HCT116 (cell line): ENCODE results near the gene LTB4R. TPM values are rescaled to one million over a fixed set of nuclear protein-coding genes. Genes with fewer than 3 reads are reported as not detected.

ENCODE experiments used
- ATAC-seq: fragments of 200-7000 bp; cut with Tn5 transposase; 2 replicates; pipeline ENCODE4 v1.9.1; 2020; ENCODE audit warnings: mild to moderate bottlenecking, moderate library complexity
- BruUV-seq: library from RNA; stranded (reverse); fragments of 400-500 nt; replicated peaks from 2 replicates; lab custom pipeline; 2021; lab: Mats Ljungman, UMichigan
- CTCF ChIA-PET: fragments of 300-600 bp; sonication (Branson Sonifier 250); formaldehyde crosslinking; loops from one replicate; lab custom pipeline; 2021; ENCODE audit warnings: antibody characterized with exemption; lab: Charles Lee
- POLR2A ChIA-PET: fragments of 300-600, 350-600 bp; sonication (Branson Sonifier 250); formaldehyde crosslinking; loops from one replicate; lab custom pipeline; 2021; ENCODE audit warnings: antibody characterized with exemption; lab: Charles Lee
- RAD21 ChIA-PET, 2 experiments: fragments of 300-600 bp; sonication (Branson Sonifier 250); formaldehyde crosslinking; loops; one replicate each; lab custom pipeline; 2023; ENCODE audit warnings: low total read pairs in 2 of 2; ENCODE audit not compliant: uncharacterized antibody in 2 of 2, unreplicated experiment in 2 of 2, low non-redundant PET in 1 of 2; lab: Charles Lee
- DNase-seq: peaks from one replicate; pipeline ENCODE4 v3.0.0-alpha.2; 2010; ENCODE audit warnings: low read depth, low spot score
- H2AFZ ChIP-seq: fragments of 200-600 bp; shearing (Covaris generic), sonication (generic); 2 replicates; pipeline ENCODE4 v1.6.1; 2017; ENCODE audit warnings: low read depth, mixed run types, mixed read lengths, antibody characterized with exemption, low read length; ENCODE audit not compliant: poor library complexity, severe bottlenecking
- H3K27ac ChIP-seq: 2 replicates; pipeline ENCODE4 v1.5.1; 2012; ENCODE audit warnings: low read depth, low read length
- H3K27me3 ChIP-seq: fragments of 200-600 bp; sonication (generic); 2 replicates; pipeline ENCODE4 v1.6.1; 2016; ENCODE audit warnings: mixed run types, low read length, mixed read lengths; ENCODE audit not compliant: insufficient read depth
- H3K36me3 ChIP-seq, 2 experiments: fragments of 200-500 bp in 1 of 2; fragments of 200-600 bp in 1 of 2; sonication (Bioruptor generic) in 1 of 2; sonication (generic) in 1 of 2; 2 replicates each; pipeline versions ENCODE4 v1.5.1 to v1.6.1; 2014 to 2016; ENCODE audit warnings: low read length in 2 of 2, inconsistent platforms in 1 of 2, mixed read lengths in 1 of 2, mixed run types in 1 of 2; ENCODE audit not compliant: insufficient read depth in 2 of 2, control insufficient read depth in 1 of 2
- H3K4me1 ChIP-seq, 2 experiments: fragments of 200-600 bp in 1 of 2; sonication (generic) in 1 of 2; 2 replicates each; pipeline versions ENCODE4 v1.5.1 to v1.6.1; 2012 to 2017; ENCODE audit warnings: low read length in 2 of 2, inconsistent platforms in 1 of 2, mild to moderate bottlenecking in 1 of 2, mixed read lengths in 1 of 2, mixed run types in 1 of 2, moderate library complexity in 1 of 2; ENCODE audit not compliant: insufficient read depth in 2 of 2, control insufficient read depth in 1 of 2
- H3K4me2 ChIP-seq: fragments of 200-600 bp; sonication (generic); 2 replicates; pipeline ENCODE4 v1.6.1; 2017; ENCODE audit warnings: mixed run types, low read length, mixed read lengths
- H3K4me3 ChIP-seq, 2 experiments: fragments of 200-600 bp in 1 of 2; sonication (generic) in 1 of 2; replicated peaks in 1 of 2; 2 replicates each; pipeline ENCODE4 v1.5.1; 2011 to 2016; ENCODE audit warnings: low read length in 2 of 2, control low read depth in 1 of 2, low read depth in 1 of 2, mild to moderate bottlenecking in 1 of 2, mixed read lengths in 1 of 2, mixed run types in 1 of 2
- H3K79me2 ChIP-seq: fragments of 200-600 bp; sonication (generic); 2 replicates; pipeline ENCODE4 v1.6.1; 2017; ENCODE audit warnings: mild to moderate bottlenecking, mixed run types, low read length, moderate library complexity, mixed read lengths; ENCODE audit not compliant: insufficient read depth
- H3K9ac ChIP-seq: fragments of 200-600 bp; sonication (generic); 2 replicates; pipeline ENCODE4 v1.6.1; 2016; ENCODE audit warnings: low read length, mixed read lengths
- H3K9me2 ChIP-seq: fragments of 200-600 bp; sonication (generic), shearing (Covaris generic); 2 replicates; pipeline ENCODE4 v1.6.1; 2017; ENCODE audit warnings: mixed run types, mild to moderate bottlenecking, moderate library complexity; ENCODE audit not compliant: insufficient read depth
- H3K9me3 ChIP-seq, 2 experiments: fragments of 200-500 bp in 1 of 2; fragments of 200-600 bp in 1 of 2; sonication (Bioruptor generic) in 1 of 2; sonication (generic) in 1 of 2; 2 replicates each; pipeline ENCODE4 v1.6.1; 2014 to 2017; ENCODE audit warnings: low read length in 2 of 2, mixed read lengths in 2 of 2, inconsistent platforms in 1 of 2, low read depth in 1 of 2, mild to moderate bottlenecking in 1 of 2, mixed run types in 1 of 2, moderate library complexity in 1 of 2; ENCODE audit not compliant: control insufficient read depth in 1 of 2, insufficient read depth in 1 of 2
- H4K20me1 ChIP-seq: fragments of 200-600 bp; sonication (generic), shearing (Covaris generic); 2 replicates; pipeline ENCODE4 v1.6.1; 2017; ENCODE audit warnings: mixed run types, mild to moderate bottlenecking, moderate library complexity; ENCODE audit not compliant: insufficient read depth
- CBX3 ChIP-seq: IDR thresholded peaks from 2 replicates; pipeline ENCODE4 v1.6.1; 2012; ENCODE audit warnings: low read depth
- CEBPB ChIP-seq: IDR thresholded peaks from 2 replicates; pipeline ENCODE4 v1.6.1; 2012; ENCODE audit warnings: low read depth
- EGR1 ChIP-seq: IDR thresholded peaks from 2 replicates; pipeline ENCODE4 v1.6.1; 2012; ENCODE audit warnings: low read depth
- ELF1 ChIP-seq: IDR thresholded peaks from 2 replicates; pipeline ENCODE4 v1.6.1; 2012; ENCODE audit warnings: low read depth, borderline replicate concordance
- EZH2 ChIP-seq: fragments of 200-600 bp; sonication (generic); IDR thresholded peaks from 2 replicates; pipeline ENCODE4 v1.6.1; 2017; ENCODE audit warnings: antibody characterized with exemption, mixed run types
- EZH2phosphoT487 ChIP-seq: fragments of 200-600 bp; IDR thresholded peaks from 2 replicates; pipeline ENCODE4 v1.6.1; 2018; ENCODE audit warnings: antibody characterized with exemption, borderline replicate concordance
- JUND ChIP-seq: IDR thresholded peaks from 2 replicates; pipeline ENCODE4 v1.6.1; 2012
- POLR2A ChIP-seq: IDR thresholded peaks from 2 replicates; pipeline ENCODE4 v1.7.0; 2011; ENCODE audit warnings: borderline replicate concordance; ENCODE audit not compliant: insufficient read depth, insufficient read length; ENCODE audit errors: extremely low read depth
- RAD21 ChIP-seq: IDR thresholded peaks from 2 replicates; pipeline ENCODE4 v1.6.1; 2012; ENCODE audit warnings: low read depth, mild to moderate bottlenecking
- SP1 ChIP-seq: IDR thresholded peaks from 2 replicates; pipeline ENCODE4 v1.6.1; 2012; ENCODE audit warnings: low read depth
- SRF ChIP-seq: IDR thresholded peaks from 2 replicates; pipeline ENCODE4 v1.6.1; 2012; ENCODE audit warnings: low read depth
- YY1 ChIP-seq: IDR thresholded peaks from 2 replicates; pipeline ENCODE4 v1.6.1; 2011; ENCODE audit warnings: low read length, low read depth, moderate library complexity, mild to moderate bottlenecking; ENCODE audit not compliant: insufficient replicate concordance; ENCODE audit errors: extremely low read depth
- intact Hi-C: fragments of 100-400 bp; cut with micrococcal nuclease; formaldehyde crosslinking; loops from 2 replicates; pipeline ENCODE4 v1.10.0; 2022
- total RNA-seq: library from RNA; stranded (reverse); gene quantifications from one replicate; pipeline ENCODE4 v1.2.1, GENCODE V29; 2021; ENCODE audit not compliant: unreplicated experiment
- TF ChIP-seq, protein P1 (sequence below), 3 experiments: fragments of 200-600 bp in 1 of 3; sonication (generic) in 1 of 3; IDR thresholded peaks in 2 of 3; conservative IDR thresholded peaks in 1 of 3; 2 replicates each; pipeline ENCODE4 v1.5.1; 2012 to 2017; ENCODE audit warnings: low read depth in 2 of 3, low read length in 2 of 3, antibody characterized with exemption in 1 of 3, borderline replicate concordance in 1 of 3, control low read depth in 1 of 3, mild to moderate bottlenecking in 1 of 3, mixed read lengths in 1 of 3, mixed run types in 1 of 3, moderate library complexity in 1 of 3; ENCODE audit not compliant: insufficient read depth in 1 of 3
- TF ChIP-seq, protein P2 (sequence below): IDR thresholded peaks from 2 replicates; pipeline ENCODE4 v1.6.1; 2012
- TF ChIP-seq, protein P3 (sequence below): IDR thresholded peaks from 2 replicates; pipeline ENCODE4 v1.6.1; 2012; ENCODE audit warnings: low read depth

The LTB4R gene
- total RNA-seq, 1 experiment from 2014 or later, result 14.8 TPM

DNA sequence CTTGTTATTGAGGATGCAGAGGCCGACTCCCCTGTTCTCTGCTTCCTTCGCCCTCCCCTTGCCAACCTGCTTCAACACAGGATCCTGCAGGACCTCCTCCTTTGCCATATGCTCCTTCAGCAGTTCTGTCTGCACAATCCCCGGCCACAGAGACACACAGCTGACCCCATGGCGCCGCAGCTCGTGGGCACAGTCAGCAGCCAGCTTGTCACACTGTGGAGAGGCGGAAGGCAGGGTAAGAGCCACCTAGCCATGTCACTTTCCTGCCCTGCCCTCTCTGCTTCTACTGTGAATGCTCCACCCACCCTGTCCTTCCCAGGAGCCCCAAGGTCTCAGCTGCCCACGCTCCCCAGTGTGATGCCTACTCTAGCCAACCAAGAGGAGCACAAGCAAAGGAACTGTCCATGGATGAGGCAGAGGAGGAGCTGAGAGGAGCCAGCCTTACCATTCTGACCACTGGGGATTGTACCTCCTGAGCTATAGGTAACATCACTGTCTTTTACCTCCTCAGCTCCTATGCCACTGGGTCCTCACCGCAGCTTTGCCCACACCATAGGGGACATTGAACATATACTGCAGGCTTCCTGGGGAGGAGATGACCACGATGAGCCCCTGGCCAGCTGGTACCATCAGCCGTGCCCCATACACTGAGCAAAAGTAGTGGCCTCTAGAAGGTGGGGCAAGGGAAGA, 19.0 kb upstream of the LTB4R start:
- Histone ChIP-seq H2AFZ (no peak overlapping the region), H3K4me2 (no peak overlapping the region), H3K4me1 (peaks cover 0 to 4% of the 10 kb centered on the region in 2 experiments; a peak in 2 of 4 replicates), H4K20me1 (no peaks in the 10 kb centered on the region), H3K27ac (no peak overlapping the region), H3K79me2 (no peaks in the 10 kb centered on the region), H3K27me3 (no peaks in the 10 kb centered on the region), H3K9ac (no peak overlapping the region), H3K9me3 (no peaks in the 10 kb centered on the region), H3K4me3 (no peak overlapping the region), H3K9me2 (no peaks in the 10 kb centered on the region), H3K36me3 (peaks cover 17 to 23% of the 10 kb centered on the region in 2 experiments)
- DNase-seq (no peak), ATAC-seq (no peak)
- ChIA-PET CTCF (interaction anchor here (1.1 to 1.9 kb wide), 3 partner anchors 16 to 177 kb away, joined by 3 to 7 read pairs (median 4); partner anchors contain the start of genes CIDEB, DCAF11, NRL and TINF2), RAD21 (no interaction called here), POLR2A (no interaction called here)
- no TSS peak for BruUV-seq
- no peak for TF ChIP-seq EZH2phosphoT487
- TF ChIP-seq EZH2, result no peak
- no peak for TF ChIP-seq ELF1
- TF ChIP-seq YY1, result no peak
- TF ChIP-seq SRF, result no peak
- intact Hi-C loops, result loop anchor here (10.0 kb wide), 1 partner anchor 307 kb away; the partner anchor contains the start of gene DHRS4L2

DNA sequence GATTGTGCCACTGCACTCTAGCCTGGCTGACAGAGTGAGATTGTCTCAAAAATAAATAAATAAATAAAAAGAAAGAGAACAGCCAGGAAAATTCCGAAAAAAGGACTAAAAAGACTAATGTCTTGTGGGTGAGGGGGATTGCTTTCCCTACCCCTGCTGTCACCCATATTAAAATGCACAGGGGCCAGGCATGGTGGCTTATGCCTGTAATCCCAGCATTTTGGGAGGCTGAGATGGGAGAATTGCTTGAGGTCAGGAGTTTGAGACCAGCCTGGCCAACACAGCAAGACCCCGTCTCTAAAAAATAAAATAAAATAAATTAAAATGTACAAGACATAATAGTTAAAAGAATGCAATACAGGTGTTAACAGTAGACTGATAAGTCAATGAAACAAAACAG, 17.8 kb upstream of the LTB4R start:
- H3K9me2 ChIP-seq, result no peaks in the 10 kb centered on the region
- peaks cover 17 to 23% of the 10 kb centered on the region in 2 experiments for H3K36me3 ChIP-seq
- TF ChIP-seq SP1 (no peak), RAD21 (no peak), CBX3 (no peak), EGR1 (no peak), CEBPB (no peak), POLR2A (no peak), SRF (no peak), JUND (no peak)
- TF ChIP-seq, protein P1, sequence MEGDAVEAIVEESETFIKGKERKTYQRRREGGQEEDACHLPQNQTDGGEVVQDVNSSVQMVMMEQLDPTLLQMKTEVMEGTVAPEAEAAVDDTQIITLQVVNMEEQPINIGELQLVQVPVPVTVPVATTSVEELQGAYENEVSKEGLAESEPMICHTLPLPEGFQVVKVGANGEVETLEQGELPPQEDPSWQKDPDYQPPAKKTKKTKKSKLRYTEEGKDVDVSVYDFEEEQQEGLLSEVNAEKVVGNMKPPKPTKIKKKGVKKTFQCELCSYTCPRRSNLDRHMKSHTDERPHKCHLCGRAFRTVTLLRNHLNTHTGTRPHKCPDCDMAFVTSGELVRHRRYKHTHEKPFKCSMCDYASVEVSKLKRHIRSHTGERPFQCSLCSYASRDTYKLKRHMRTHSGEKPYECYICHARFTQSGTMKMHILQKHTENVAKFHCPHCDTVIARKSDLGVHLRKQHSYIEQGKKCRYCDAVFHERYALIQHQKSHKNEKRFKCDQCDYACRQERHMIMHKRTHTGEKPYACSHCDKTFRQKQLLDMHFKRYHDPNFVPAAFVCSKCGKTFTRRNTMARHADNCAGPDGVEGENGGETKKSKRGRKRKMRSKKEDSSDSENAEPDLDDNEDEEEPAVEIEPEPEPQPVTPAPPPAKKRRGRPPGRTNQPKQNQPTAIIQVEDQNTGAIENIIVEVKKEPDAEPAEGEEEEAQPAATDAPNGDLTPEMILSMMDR (IDR thresholded peaks at IDR 0.05 in 2 of 3, conservative IDR thresholded peaks at IDR 0.05 in 1 of 3; ENCODE audit: borderline replicate concordance in 1 of 3, insufficient read depth in 1 of 3, low read depth in 2 of 3, low read length in 2 of 3), result no peak
- TF ChIP-seq, protein P2, sequence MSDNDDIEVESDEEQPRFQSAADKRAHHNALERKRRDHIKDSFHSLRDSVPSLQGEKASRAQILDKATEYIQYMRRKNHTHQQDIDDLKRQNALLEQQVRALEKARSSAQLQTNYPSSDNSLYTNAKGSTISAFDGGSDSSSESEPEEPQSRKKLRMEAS, result no peak
- TF ChIP-seq, protein P3, sequence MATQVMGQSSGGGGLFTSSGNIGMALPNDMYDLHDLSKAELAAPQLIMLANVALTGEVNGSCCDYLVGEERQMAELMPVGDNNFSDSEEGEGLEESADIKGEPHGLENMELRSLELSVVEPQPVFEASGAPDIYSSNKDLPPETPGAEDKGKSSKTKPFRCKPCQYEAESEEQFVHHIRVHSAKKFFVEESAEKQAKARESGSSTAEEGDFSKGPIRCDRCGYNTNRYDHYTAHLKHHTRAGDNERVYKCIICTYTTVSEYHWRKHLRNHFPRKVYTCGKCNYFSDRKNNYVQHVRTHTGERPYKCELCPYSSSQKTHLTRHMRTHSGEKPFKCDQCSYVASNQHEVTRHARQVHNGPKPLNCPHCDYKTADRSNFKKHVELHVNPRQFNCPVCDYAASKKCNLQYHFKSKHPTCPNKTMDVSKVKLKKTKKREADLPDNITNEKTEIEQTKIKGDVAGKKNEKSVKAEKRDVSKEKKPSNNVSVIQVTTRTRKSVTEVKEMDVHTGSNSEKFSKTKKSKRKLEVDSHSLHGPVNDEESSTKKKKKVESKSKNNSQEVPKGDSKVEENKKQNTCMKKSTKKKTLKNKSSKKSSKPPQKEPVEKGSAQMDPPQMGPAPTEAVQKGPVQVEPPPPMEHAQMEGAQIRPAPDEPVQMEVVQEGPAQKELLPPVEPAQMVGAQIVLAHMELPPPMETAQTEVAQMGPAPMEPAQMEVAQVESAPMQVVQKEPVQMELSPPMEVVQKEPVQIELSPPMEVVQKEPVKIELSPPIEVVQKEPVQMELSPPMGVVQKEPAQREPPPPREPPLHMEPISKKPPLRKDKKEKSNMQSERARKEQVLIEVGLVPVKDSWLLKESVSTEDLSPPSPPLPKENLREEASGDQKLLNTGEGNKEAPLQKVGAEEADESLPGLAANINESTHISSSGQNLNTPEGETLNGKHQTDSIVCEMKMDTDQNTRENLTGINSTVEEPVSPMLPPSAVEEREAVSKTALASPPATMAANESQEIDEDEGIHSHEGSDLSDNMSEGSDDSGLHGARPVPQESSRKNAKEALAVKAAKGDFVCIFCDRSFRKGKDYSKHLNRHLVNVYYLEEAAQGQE, result no peak
- H3K27me3 ChIP-seq, result no peaks in the 10 kb centered on the region
- CTCF ChIA-PET, result interaction anchor here (1.1 to 1.9 kb wide), 3 partner anchors 15 to 179 kb away, joined by 3 to 7 read pairs (median 4); partner anchors contain the start of genes CIDEB, DCAF11, NRL and TINF2
- no peaks in the 10 kb centered on the region for H3K9me3 ChIP-seq
- H3K9ac ChIP-seq, result no peak overlapping the region
- H3K4me3 ChIP-seq, result no peak overlapping the region
- H3K79me2 ChIP-seq, result no peaks in the 10 kb centered on the region
- no peak overlapping the region for H3K4me2 ChIP-seq
- POLR2A ChIA-PET, result no interaction called here
- no peaks in the 10 kb centered on the region for H4K20me1 ChIP-seq
- intact Hi-C loops, result loop anchor here (10.0 kb wide), 1 partner anchor 309 kb away; the partner anchor contains the start of gene DHRS4L2
- H3K4me1 ChIP-seq, result peaks cover 9 to 16% of the 10 kb centered on the region in 2 experiments
- no peak for ATAC-seq
- RAD21 ChIA-PET, result no interaction called here
- no peak overlapping the region for H3K27ac ChIP-seq
- DNase-seq, result no peak
- BruUV-seq, result no TSS peak
- no peak overlapping the region for H2AFZ ChIP-seq
